Measurements from ENCODE around the gene TMEM178B.

Gene TMEM178B

DNA sequence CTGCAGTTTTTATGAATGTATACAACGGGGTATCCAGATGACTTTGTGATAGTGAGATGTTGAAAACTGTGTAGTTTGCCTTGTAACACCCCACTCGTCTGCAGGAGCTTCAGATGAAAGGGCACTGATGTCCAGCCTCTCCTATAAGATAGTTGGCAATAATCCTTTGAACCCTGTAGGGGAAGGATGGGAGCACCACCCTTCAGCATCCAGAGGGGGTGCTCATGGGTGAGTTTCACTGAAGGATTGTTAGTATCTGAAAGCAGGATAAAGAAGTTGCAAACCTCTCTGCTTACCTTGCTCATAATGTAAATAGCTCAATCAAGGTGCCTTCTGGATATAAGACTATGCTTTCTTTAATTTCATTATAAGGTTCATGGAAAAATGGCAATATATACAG lies 201.5 kb downstream of the TMEM178B start:
- DNase-seq, result no peak

DNA sequence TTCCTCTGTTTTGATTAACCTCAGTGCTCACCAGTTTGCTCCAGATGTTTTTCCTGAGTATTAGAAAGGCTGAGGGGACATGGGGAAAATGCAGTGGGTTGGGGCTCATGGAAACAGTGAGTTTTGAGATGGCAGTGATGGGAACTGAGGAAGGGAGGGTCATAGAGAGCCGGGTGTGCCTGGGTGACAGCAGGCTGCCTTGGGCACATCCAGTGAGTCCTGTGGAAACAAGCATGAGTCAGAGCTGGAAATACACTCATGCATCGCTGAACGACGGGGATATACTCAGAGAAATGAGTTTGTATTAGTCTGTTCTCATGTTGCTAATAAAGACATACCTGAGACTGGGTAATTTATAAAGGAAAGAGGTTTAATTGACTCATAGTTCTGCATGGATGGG lies 202.2 kb downstream of the TMEM178B start:
- no peak for DNase-seq

DNA sequence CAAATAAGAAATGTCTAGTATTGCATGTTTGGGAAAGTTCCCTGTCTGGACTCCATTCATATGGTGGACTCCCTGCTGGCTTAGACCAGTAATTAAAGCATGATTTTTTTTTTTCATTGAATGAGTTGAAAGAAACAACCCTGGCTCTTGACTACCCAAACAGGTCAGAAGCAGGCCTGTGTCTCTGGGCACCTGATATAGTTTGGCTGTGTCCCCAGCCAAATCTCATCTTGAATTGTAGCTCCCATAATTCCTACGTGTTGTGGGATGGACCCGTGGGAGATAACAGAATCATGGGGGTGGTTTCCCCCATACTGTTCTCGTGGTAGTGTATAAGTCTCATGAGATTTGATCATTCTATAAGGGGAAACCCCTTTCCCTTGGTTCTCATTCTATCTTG lies 206.2 kb downstream of the TMEM178B start:
- no peak for DNase-seq

DNA sequence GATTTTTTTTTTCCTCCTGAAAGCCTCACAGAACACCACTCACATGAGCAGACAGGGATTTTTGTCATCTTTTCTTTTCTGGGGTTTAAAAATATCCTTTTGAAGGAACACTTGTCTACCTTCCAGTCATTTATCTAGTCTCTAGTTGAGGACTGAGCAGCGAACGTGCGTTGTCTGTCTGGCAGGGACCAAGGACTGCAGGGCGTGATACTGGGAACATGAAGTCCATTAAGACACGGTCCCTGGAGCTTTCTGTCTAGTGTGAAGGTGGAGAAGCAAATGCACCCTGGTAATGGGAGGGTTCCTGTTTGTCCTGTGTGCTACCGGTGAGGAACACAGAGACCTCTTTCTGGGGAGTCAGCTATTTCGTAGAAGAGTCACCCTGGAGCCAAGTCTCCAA lies 207.4 kb downstream of the TMEM178B start:
- no peak for DNase-seq

DNA sequence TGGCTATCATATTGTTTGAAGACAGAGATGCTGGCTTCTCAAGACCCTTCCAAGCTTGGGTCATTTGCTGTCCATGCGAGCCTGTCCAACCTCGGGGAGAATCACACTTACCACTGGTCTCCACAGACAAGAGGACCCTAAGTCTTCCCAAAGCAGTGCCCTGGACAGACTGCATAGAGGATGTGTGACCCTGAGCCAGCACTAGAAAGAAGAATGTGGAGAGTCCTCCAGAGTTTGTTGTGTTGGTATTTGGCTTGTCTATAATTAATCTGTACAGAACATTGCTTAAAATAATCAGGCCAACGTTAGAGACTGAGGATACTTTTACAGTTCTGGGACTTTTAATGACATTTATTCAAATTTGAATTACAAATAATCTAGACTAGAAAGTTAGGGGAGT lies 212.7 kb downstream of the TMEM178B start:
- DNase-seq, result no peak

DNA sequence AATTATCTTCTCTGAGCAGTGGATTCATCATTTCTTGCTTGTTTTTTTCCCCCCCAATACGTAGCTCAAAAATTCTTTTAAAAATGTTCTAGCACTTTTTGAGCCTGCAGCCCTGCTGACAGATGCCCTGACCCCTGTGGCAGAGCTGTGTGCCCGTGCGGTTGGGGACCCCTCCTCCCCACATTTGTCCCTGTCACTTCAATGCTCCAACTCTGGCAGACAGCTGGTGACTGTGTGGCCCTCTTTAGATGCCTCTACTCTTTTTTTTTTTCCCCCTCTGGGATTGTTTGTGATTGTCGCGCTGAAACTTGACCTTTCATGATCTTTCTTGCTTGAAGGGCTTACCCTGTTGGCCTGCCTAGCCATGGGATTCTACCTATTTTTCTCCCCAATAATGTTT lies 214.1 kb downstream of the TMEM178B start:
- DNase-seq, result no peak

DNA sequence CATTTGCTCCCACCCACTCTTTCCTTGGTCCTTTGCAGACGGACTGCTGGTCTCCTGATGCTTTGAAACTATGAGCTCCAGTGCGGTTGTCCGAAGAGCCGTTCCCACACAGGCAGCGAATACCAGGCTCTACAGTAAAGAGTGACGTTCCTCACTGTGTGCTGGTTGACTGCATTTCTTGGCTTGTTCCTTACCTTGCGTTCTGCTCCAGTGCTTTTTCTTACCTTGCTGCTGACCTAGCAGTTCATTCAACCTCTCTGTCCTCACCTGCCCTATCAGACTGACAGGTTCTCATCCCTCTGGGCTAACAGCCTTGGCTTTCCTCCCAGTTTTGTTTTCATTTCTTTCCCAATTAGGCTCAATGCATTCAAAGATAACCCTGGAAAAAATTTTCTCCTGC lies 214.8 kb downstream of the TMEM178B start:
- no peak for DNase-seq

DNA sequence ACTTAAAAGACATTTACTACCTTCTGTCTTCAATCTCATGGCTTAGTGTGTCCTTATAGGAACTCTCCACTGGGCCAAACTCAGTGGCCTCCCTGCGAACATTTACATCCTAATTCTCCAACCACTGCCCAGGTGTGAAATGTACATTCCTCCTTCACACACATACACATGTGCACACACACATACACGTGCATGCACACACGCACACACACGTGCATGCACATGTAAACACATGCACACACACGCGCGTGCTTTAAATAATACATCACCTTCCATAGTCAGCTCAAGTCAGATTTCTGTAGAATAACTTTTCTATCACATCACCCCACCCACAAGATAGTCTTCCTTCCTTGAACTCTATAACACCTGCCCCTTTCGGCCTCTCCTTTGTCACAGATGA lies 216.5 kb downstream of the TMEM178B start:
- no peak for DNase-seq

DNA sequence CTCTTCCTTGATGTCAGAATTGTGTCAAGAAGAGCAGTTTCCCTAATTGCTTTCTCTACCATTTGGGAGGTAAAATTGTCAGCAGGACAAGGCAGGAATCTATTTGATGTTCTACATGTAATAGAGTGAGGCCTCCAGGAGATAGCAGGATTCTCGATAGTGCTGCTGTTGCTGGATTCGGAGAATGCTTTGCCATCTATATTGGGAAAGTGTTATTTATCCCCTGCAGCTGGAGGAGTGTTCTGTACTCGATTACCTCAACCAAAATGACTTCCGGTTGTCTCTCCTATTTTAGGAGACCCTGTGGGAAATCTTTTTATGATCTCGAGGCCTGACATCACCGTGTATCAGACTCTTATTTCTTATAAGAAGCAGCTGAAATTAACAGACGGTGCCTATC lies 217.1 kb downstream of the TMEM178B start:
- no peak for DNase-seq

DNA sequence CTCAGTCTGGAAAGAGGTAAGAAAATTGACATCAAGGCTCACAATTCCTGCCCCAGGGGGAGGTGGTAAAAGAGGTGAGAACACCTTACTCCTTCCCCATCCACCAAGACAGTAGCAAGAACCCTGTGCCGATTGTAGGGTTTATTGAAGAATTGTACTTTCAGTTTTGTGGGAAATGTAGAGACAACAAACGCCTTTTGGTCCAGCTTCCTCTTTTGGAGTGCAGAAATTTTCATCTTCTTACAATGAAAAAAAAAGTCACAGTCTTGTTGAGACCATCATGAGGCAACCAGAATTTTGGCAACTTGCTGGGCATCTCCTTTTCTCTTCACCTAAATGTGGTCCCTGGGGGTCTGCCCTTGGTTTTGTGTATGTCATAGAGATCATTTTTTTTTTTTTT lies 217.7 kb downstream of the TMEM178B start:
- DNase-seq, result no peak

DNA sequence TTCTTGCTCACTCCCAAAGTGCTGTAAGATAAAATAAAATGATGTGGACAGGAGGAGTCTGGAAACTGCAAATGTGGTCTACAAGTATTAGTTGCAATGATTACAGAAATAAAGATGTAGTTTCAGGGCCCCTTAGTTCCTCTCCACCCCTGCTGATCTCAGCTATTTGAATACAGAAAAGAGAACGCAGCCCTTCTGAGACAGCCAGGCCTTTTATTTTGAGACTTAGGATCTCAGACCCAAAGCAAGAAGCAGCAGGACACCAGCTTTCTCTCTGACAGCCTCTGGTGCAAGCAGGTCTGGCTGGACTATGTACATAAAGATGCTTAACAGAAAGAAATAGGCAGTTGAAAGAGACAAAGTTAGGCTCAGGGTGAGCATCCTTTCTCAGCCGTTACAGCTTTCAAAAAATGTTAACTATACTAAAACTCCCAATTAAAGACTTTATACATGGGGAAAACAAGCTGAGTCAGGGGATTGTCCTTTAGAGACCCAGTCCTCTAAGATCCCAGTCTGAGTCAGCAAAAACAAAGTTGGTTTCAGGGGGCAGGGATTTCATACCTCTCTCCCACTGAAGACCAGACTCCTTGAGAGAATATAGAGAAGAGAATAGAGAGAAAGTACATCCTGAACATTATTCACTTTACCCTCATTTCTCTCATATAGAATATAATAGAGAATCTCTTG lies 220.4 kb downstream of the TMEM178B start:
- DNase-seq, result no peak

DNA sequence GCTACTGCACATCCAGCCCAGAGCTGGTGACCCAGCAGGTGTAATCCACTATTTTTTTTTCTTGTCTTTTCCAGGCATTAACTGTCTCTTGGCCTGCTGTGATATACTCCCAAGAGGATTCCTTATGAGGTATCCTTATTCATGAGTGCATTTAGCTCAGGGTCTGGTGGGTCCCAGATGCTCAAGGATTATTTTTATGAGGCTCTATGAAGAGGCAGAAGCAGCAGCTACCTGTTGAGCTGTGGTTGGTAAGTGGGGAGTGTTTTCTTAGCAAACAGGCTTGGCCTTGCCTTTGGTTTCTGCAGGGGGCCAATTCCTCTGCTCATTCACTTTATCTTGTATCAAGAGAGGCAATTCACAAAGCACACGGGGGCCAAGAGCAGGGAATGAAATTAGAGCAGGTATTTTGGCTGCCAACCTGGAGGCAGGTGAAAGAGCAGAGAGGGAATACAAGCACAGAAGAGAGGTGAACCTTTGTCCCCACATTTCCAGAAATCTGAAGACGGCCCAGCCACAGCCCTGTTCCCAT lies 221.6 kb downstream of the TMEM178B start:
- DNase-seq, result no peak

DNA sequence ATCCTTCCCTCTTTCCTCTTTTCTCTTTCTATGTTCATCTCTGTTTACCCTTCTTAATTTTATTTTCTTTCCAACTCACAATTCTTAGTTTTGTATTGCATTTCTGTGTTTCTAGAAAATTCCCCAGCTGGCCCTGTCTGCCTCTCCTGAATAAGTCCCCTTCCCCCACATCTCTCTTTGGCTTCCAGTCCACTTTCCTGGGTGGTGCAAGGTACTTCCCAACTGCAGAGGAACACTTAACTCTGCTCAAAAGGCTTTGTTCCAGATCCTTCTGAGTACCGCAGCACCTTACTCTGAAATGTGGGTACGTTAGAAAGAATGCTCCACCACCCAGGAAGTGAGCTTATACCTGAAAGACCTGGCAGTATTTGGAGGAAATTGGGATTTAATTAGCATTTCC lies 227.0 kb downstream of the TMEM178B start:
- no peak for DNase-seq

DNA sequence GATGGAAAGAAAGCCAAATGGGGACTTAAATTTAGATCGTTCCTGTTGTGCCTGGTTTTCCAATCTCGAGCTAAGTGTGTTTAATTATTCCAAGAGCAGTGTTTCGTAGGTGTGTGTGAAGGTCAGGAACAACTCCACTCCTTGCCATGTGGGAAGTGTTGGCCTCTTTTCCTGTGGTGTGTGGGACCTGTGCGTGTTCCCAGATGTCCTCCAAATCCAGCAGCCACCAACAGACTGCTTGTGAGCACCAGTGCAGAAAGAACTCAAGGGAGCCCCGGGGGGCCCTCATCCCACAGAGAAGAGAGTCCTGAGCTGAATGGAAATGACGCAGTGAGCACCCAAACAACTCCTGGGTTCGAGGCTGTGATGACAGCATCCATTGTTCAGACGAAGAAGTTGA lies 227.7 kb downstream of the TMEM178B start:
- no peak for DNase-seq

DNA sequence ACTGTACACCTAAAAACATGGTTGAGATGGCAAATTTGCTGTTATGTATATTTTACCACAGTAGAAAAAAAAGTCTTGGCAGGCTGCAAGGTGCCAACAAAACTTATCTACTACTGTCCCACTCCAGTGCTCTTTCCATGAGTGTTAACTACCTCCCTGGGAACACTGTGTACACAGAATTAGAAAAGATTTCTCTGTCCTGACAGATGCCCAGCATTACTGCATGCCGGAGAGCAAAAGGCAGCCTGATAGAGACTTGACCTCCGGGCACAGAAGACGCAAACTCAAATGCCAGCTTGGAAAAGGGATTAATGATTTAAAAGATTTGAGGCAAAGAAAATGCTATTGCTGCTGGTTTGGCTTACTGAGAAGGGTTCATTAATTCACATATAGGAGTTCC lies 228.8 kb downstream of the TMEM178B start:
- no peak for DNase-seq

DNA sequence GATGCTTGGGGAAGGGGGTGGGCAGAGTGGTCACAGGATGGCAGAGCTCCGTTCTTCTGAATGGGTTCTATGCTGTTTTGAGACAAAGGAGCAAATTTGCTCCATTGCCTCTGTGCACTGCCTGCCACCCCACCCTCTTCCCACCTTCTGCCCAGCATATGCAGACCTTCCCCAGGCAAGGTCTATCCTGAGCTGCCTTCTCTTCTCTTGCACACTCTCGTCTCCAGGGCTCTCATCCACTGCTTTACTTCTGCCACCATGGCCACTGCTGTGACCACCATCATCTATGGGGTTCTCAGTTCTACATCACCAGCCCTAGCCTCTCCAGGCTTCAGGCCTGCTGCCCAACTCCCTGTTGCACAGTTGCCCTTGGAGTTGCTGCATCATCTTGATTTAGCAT lies 230.4 kb downstream of the TMEM178B start:
- no peak for DNase-seq

DNA sequence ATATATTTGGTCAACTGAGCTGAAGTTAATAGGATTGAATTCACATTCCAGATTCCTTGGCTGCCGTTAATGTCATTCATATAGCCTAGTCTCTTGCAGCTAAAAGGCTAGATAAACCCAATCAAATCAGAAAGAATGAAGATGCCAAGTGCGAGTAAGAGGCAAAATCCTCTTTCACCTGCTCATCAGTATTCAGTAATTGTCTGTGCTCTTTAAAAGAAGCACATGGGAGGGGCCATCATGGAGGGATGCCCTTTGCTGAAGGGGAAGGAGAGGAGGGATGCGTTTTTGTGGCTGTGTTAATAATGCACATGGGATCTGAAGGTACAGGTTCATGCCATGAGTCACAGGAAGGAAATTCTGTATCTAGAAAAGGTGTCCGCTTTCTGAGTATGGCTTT lies 232.2 kb downstream of the TMEM178B start:
- no peak for DNase-seq

DNA sequence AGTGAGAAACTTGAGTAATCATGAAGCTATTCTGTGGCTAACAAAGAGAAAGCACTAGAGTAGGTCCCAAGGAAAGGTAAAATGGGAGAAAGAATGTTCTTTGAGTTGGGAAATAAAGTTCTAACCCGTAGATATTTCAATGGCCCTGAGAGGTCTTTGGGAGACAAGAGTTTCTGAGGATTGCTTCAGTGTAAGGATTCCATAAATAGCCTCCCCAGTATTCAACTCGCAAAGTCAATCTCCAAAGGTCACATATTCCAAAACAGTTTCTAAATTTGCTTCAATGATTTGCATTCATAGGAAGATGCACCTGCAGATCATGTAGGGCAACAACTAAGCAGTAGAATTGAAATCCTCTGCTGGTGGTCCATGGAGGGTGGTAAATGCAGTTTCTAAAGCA lies 238.5 kb downstream of the TMEM178B start:
- DNase-seq, result no peak

DNA sequence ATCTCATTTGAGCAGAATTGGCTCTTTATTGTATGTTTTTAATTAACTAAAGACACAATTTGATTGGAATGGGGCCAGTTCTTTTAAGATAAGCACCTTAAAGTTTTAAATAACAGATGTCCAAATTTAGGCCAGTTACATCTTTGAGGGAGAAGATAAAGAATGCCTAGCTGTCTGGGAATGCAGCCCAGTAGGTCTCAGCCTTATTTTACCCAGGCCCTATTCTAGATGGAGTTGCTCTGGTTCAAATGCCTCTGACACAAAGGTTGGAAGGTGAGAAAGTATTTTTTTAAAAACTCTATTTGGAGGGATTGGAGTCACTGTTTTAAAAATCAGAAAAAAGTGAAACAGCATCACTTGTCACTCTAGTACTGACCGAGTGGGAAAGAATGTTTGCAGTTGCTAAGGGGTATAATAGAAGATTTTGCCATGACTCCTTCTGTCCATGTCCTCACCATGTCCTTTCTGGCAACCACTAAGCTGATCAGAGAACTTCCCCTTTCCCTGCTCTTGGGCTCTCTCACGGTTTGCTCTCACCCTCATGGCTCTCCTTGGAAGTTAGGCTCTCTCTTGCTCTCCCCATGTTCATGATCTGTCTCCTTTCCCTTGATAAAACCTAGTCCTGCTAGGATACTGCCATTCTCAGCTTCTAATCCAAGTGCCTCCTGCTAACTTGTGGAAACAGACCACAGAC lies 239.1 kb downstream of the TMEM178B start:
- no peak for DNase-seq

DNA sequence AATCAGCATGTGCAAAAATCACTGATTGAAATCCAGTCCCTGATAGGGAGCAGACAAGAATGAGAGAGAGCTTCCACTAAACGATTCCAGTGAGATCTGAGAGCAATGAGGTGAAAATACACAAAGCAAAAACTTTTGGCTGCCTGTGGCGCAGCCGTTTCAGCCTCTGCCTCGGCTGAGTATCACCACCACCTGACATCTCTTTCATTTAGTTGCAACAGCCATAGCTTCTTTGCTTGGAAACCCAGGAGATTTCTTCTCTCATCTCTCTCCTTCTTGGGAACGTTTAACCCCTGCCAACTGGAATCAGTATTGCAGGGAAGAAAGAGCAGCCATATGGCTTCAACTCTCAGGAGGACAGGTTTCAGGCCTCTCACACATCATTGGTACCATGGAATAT lies 240.0 kb downstream of the TMEM178B start:
- DNase-seq, result no peak

DNA sequence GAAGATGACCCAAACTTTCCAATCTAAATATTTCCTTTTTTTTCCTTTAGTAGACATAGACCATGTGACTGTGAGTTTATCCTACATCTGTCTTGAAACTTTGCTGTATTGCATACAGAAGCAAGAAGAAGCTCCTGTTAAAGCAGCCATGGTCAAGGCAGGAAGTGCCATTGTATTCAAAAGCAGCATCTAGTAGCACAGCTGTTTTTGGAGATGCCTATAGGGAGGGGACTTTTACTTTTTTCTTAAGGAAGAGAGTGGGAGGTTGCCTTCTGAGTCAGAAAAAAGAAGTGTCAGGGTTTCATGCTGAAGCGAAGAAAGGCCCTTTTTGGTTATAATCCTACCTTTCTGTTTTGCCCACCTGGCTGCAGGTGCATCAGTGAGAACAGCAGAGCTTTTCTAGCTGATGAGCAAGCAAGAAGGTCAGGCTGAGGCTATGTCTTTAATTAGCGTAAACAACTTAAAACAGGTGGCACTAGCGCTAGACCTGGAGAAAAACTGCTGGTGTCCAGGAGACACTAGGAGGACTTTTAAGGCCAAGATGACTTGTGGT lies 243.2 kb downstream of the TMEM178B start:
- no peak for DNase-seq

DNA sequence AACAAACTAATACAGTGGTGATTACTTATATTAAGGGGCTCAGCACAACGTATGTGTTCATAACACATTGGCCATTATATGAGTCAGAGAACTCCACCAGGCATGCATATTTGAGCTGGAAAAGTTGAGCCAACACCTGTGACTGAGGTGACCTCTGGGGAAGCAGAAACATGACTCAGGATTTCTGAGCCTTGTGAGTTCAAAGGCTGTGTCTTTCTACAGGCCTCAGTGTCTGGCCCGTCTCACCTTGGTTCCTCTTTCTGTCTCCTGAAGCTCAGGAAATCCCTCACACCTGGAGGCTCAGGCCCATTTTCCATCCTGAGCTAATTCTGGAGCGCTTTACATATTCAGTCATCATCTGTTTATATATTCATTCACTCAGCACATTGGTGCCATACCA lies 246.4 kb downstream of the TMEM178B start:
- DNase-seq, result no peak

DNA sequence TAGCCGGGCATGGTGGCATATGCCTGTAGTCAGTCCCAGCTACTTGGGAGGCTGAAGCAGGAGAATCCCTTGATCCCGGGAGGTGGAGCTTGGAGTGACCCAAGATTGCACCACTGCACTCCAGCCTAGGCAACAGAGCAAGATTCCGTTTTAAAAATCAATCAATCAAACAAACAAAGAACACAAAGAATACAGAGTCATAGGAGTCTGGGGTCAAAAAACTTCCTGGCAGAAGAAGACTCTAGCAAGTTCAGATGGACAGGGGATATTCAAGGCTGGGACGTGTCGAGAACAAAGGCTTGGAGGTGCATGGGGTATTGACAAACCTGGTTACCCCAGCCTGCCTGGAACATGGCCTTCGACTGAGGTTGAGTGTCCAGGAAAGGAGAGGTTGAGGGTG lies 248.5 kb downstream of the TMEM178B start:
- no peak for DNase-seq

DNA sequence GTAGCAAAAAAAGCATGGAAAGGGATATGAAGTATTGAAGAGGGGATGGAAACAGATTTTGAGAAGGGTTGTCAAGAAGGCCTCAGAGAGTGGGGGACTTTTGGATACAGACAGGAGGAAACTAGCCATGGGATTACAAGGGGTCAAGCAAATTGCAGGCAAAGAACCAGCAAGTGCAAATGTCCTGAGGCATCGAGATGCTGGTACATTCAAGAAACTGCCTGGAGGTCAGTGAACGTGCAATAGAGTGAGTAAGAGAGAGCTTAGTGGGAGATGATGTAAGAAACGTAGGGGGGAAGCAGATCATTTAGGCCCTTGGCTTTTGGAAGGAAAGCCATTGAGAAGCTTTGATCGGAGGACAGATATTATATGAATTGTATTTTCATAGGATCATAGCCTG lies 250.0 kb downstream of the TMEM178B start:
- DNase-seq, result no peak

DNA sequence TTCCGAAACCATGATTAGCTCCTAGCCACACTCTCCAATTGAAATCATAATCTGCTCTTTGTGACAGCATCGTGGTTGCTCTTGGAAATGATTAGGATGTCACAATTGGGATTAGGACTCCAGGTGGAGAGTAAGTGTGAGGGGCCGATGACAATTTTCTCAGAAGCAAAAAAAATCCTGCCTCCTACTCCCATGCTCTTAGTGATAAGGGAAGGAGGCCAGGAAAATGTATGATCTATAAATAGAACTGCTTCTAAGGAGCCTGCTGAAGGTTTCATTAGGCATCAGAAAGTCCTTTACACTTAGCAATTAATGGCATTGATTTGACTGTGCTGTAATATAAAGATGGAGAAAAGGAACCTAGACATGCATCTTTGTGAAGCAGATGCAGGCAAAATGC lies 251.0 kb downstream of the TMEM178B start:
- DNase-seq, result no peak

Data from DMS153 (cell line).